K562 (cell line): ENCODE results near the gene PPP1R9B. TPM values are rescaled to one million over a fixed set of nuclear protein-coding genes. Genes with fewer than 3 reads are reported as not detected.

Experiments used
- ATAC-seq: fragments of 200-7000 bp; cut with Tn5 transposase; 3 replicates; pipeline ENCODE4 v1.9.1; 2020; ENCODE audit warnings: moderate library complexity
- BruUV-seq: library from RNA; stranded (reverse); fragments of 400-500 nt; replicated peaks from 2 replicates; lab custom pipeline; 2021; lab: Mats Ljungman, UMichigan
- CTCF ChIA-PET: fragments of 300-600 bp; formaldehyde crosslinking; extraction: SDS; loops from one replicate; lab custom pipeline; 2021; ENCODE audit warnings: low intra/inter-chr PET ratio; lab: Yijun Ruan, JAX
- POLR2A ChIA-PET: fragments of 300-600, 350-650 bp; sonication (Branson Sonifier 250); formaldehyde crosslinking; extraction: SDS; loops from one replicate; lab custom pipeline; 2021; ENCODE audit warnings: antibody characterized with exemption, inconsistent platforms; lab: Yijun Ruan, JAX
- DNase-seq, 4 experiments: peaks; one replicate each; pipeline versions ENCODE4 v3.0.0 to v3.0.0-alpha.2; 2011 to 2018; ENCODE audit warnings: low spot score in 3 of 4, mixed read lengths in 3 of 4; ENCODE audit errors: extremely low read depth in 1 of 4
- FAIRE-seq: peaks from 2 replicates; lab custom pipeline; 2011; peaks lifted over from hg19 to GRCh38; lab: Jason Lieb, UNC
- H2AFZ ChIP-seq: 2 replicates; pipeline ENCODE4 v1.6.0; 2011; ENCODE audit warnings: low read depth, low read length, control low read depth, inconsistent platforms
- H3K27ac ChIP-seq: fragments of 200-600 bp; 3 replicates; pipeline ENCODE4 v1.8.0; 2011; ENCODE audit warnings: low read depth, mild to moderate bottlenecking, control low read depth, inconsistent platforms, low read length, moderate library complexity, mixed read lengths; ENCODE audit errors: extremely low read depth
- H3K27me3 ChIP-seq, 2 experiments: fragments of 300-600 bp in 1 of 2; 2 replicates in 1 of 2; 3 replicates in 1 of 2; pipeline versions ENCODE4 v1.6.0 to v1.8.0; 2011; ENCODE audit warnings: inconsistent platforms in 2 of 2, low read length in 2 of 2, mild to moderate bottlenecking in 1 of 2, mixed read lengths in 1 of 2, moderate library complexity in 1 of 2; ENCODE audit not compliant: control insufficient read depth in 2 of 2, insufficient read depth in 2 of 2
- H3K36me3 ChIP-seq: fragments of 300-600 bp; 3 replicates; pipeline ENCODE4 v1.8.0; 2011; ENCODE audit warnings: mild to moderate bottlenecking, low read length, inconsistent platforms; ENCODE audit not compliant: control insufficient read depth, insufficient read depth
- H3K4me1 ChIP-seq, 2 experiments: fragments of 200-600 bp in 1 of 2; replicated peaks in 1 of 2; 2 replicates in 1 of 2; 3 replicates in 1 of 2; pipeline versions ENCODE4 v1.5.1 to v1.8.0; 2011; ENCODE audit warnings: inconsistent platforms in 2 of 2, low read length in 2 of 2, mild to moderate bottlenecking in 1 of 2, mixed read lengths in 1 of 2, moderate library complexity in 1 of 2; ENCODE audit not compliant: control insufficient read depth in 2 of 2, insufficient read depth in 2 of 2
- H3K4me2 ChIP-seq: 2 replicates; pipeline ENCODE4 v1.6.1; 2011; ENCODE audit warnings: low read length, control low read depth, inconsistent platforms, mixed read lengths; ENCODE audit not compliant: insufficient read depth
- H3K4me3 ChIP-seq: fragments of 200-600 bp; sonication (generic), shearing (Covaris generic); 2 replicates; pipeline ENCODE4 v1.5.1; 2016; ENCODE audit warnings: control low read depth, inconsistent platforms
- H3K79me2 ChIP-seq: fragments of 200-600 bp; 3 replicates; pipeline ENCODE4 v1.8.0; 2011; ENCODE audit warnings: low read length, inconsistent platforms; ENCODE audit not compliant: control insufficient read depth, insufficient read depth
- H3K9ac ChIP-seq, 2 experiments: 2 replicates each; pipeline versions ENCODE4 v1.6.0 to v1.6.1; 2011; ENCODE audit warnings: low read depth in 2 of 2, low read length in 2 of 2, control low read depth in 1 of 2, inconsistent platforms in 1 of 2, mild to moderate bottlenecking in 1 of 2, mixed read lengths in 1 of 2; ENCODE audit not compliant: insufficient read depth in 1 of 2
- H3K9me1 ChIP-seq: one replicate; pipeline ENCODE4 v1.6.0; 2011; ENCODE audit warnings: inconsistent platforms, mild to moderate bottlenecking, low read length, moderate library complexity; ENCODE audit not compliant: control insufficient read depth, insufficient read depth
- H3K9me3 ChIP-seq: replicated peaks from 2 replicates; pipeline ENCODE4 v1.5.1; 2011; ENCODE audit warnings: low read depth, low read length, inconsistent platforms; ENCODE audit not compliant: control insufficient read depth, insufficient read depth
- H4K20me1 ChIP-seq: replicated peaks from 2 replicates; pipeline ENCODE4 v1.6.1; 2011; ENCODE audit warnings: low read length, inconsistent platforms, mixed read lengths; ENCODE audit not compliant: control insufficient read depth, insufficient read depth
- BCL6 ChIP-seq: fragments of 250-450 bp; sonication (Bioruptor Pico); IDR thresholded peaks from 2 replicates; pipeline ENCODE4 v1.4.0; 2020
- DNMT1 ChIP-seq: fragments of 450-650 bp; IDR thresholded peaks from 2 replicates; pipeline ENCODE4 v1.6.1; 2016; ENCODE audit warnings: antibody characterized with exemption, mild to moderate bottlenecking
- ESRRA ChIP-seq: fragments of 450-650 bp; IDR thresholded peaks from 2 replicates; pipeline ENCODE4 v1.6.1; 2014; ENCODE audit warnings: low read depth, mild to moderate bottlenecking, moderate library complexity, borderline replicate concordance
- ETV5 ChIP-seq: sonication (generic); formaldehyde crosslinking; IDR thresholded peaks from 2 replicates; pipeline ENCODE4 v1.4.0; 2020; ENCODE audit warnings: low read depth, mild to moderate bottlenecking, missing genetic modification reagents
- HDAC8 ChIP-seq: fragments of 450-650 bp; IDR thresholded peaks from 2 replicates; pipeline ENCODE4 v1.6.1; 2016; ENCODE audit warnings: mild to moderate bottlenecking, missing genetic modification characterization, moderate library complexity, missing compliant biosample characterization
- KLF1 ChIP-seq: fragments of 450-650 bp; IDR thresholded peaks from 2 replicates; pipeline ENCODE4 v1.6.1; 2016; ENCODE audit warnings: missing genetic modification characterization, missing compliant biosample characterization
- NFIX ChIP-seq: fragments of 250-450 bp; sonication (Bioruptor Pico); IDR thresholded peaks from 2 replicates; pipeline ENCODE4 v1.4.0; 2020; ENCODE audit warnings: low read depth, mild to moderate bottlenecking, moderate library complexity
- POLR2H ChIP-seq: IDR thresholded peaks from 2 replicates; pipeline ENCODE4 v1.6.1; 2016; ENCODE audit warnings: missing genetic modification characterization, low read depth, mild to moderate bottlenecking, control low read depth, missing compliant biosample characterization, moderate library complexity
- RBM25 ChIP-seq: fragments of 200-400 bp; formaldehyde crosslinking; IDR thresholded peaks from 2 replicates; pipeline ENCODE4 v1.6.1; 2018; ENCODE audit warnings: low read length, low read depth, moderate library complexity; ENCODE audit not compliant: severe bottlenecking
- TFAM ChIP-seq: fragments of 250-450 bp; sonication (Bioruptor Pico); conservative IDR thresholded peaks from 2 replicates; pipeline ENCODE4 v1.5.0; 2021; ENCODE audit warnings: mild to moderate bottlenecking, moderate library complexity
- TSC22D4 ChIP-seq: fragments of 450-650 bp; IDR thresholded peaks from 2 replicates; pipeline ENCODE4 v1.6.1; 2016; ENCODE audit warnings: missing genetic modification characterization, missing biosample characterization, control low read depth
- ZNF134 ChIP-seq: fragments of 250-450 bp; sonication (Bioruptor Pico); conservative IDR thresholded peaks from 2 replicates; pipeline ENCODE4 v1.4.0; 2020
- ZNF668 ChIP-seq: fragments of 250-450 bp; sonication (Bioruptor Pico); IDR thresholded peaks from 2 replicates; pipeline ENCODE4 v1.8.0; 2022; ENCODE audit warnings: mild to moderate bottlenecking, inconsistent platforms
- ZNF75A ChIP-seq: fragments of 450-650 bp; formaldehyde crosslinking; IDR thresholded peaks from 2 replicates; pipeline ENCODE4 v1.4.0; 2020; ENCODE audit warnings: mild to moderate bottlenecking
- WGBS: fragments of 100-300 bp; shearing (Covaris generic); methylation state at CpG from one replicate; pipeline ENCODE4 v1.1.6; 2016; ENCODE audit warnings: low coverage, mixed read lengths; ENCODE audit not compliant: insufficient coverage; ENCODE audit errors: missing lambda C conversion rate; 5-methylcytosine and 5-hydroxymethylcytosine counted together
- in situ Hi-C: fragments of 300-500 bp; cut with MboI; formaldehyde crosslinking; loops from 4 replicates; pipeline ENCODE4 v1.15.0; 2018; ENCODE audit warnings: inconsistent platforms, mixed read lengths
- intact Hi-C: fragments of 100-400 bp; cut with micrococcal nuclease; formaldehyde crosslinking; loops from 2 replicates; pipeline ENCODE4 v1.14.2; 2022
- polyA plus RNA-seq, 8 experiments: library from polyadenylated mRNA; depleted of rRNA in 4 of 8; stranded (reverse) in 5 of 8; unstranded in 3 of 8; fragments of >200 nt; fragmentation: Nextera tagmentation in 2 of 8; fragmentation: Illumina TruSeq in 1 of 8; extraction: Ambion mirVana in 2 of 8; extraction: Trizol in 1 of 8; gene quantifications; 2 replicates each; pipeline versions ENCODE4 v1.2.1 to v1.2.3, GENCODE V29; 2011 to 2014; ENCODE audit warnings: inconsistent platforms in 1 of 8, missing spikeins in 1 of 8
- total RNA-seq, 7 experiments: library from RNA; depleted of rRNA in 6 of 7; stranded (reverse); fragments of >200 nt in 6 of 7; fragmentation: Illumina TruSeq in 2 of 7; extraction: Trizol in 2 of 7; gene quantifications; 2 replicates each; pipeline versions ENCODE4 v1.2.1 to v1.2.3, GENCODE V29; 2011 to 2021; ENCODE audit warnings: low replicate concordance in 1 of 7
- TF ChIP-seq, protein P1 (sequence below): sonication (generic); formaldehyde crosslinking; IDR thresholded peaks from 2 replicates; pipeline ENCODE4 v1.8.0; 2022; ENCODE audit warnings: mild to moderate bottlenecking, missing genetic modification reagents
- TF ChIP-seq, protein P2 (sequence below): fragments of 200-800 bp; sonication (Bioruptor generic); IDR thresholded peaks from 2 replicates; pipeline ENCODE4 v1.6.1; 2017; ENCODE audit warnings: missing genetic modification characterization, missing compliant biosample characterization
- TF ChIP-seq, protein P3 (sequence below): fragments of 250-450 bp; sonication (Bioruptor Pico); IDR thresholded peaks from 2 replicates; pipeline ENCODE4 v1.8.0; 2022; ENCODE audit warnings: inconsistent platforms, mild to moderate bottlenecking, moderate library complexity, borderline replicate concordance

The PPP1R9B gene
- total and polyA plus RNA-seq, 9 of the 15 experiments (the other 6 are each of a cell fraction or from before 2014, with no cell fraction given), result 0.10 to 63.5 (median 24.7) TPM

DNA sequence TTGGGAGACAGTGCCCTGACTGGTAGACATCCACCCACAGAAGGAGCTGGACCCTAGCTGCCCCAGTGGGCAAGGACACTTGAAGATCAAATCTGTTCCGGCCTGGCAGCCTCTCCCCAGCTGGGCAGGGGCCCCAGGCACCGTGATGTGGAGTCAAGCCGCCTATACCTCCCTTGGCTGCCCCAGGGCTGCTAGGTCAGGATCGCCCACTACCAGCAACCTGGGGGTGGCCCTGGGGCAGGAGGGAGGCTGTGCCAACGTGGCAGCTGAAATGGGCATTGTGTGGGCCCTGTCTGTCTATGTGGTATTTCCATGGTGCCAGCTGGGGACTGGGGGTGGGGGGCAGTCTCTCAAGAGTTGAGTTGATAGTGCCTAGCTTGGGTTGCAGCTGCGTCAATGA is 54.4 kb downstream of the PPP1R9B start:
- H4K20me1 ChIP-seq, result peaks cover 13% of the 10 kb centered on the region; the same call in 1 of the 2 replicates
- 29% methylated on average over 6 of the region's 6 CpGs for WGBS
- intact Hi-C loops, result no loop called here
- in situ Hi-C loops, result loop anchor here (5.0 kb wide), 1 partner anchor 196 kb away; no protein-coding TSS in a partner anchor
- peaks cover 14 to 22% of the 10 kb centered on the region in 2 experiments; a peak in 4 of 5 replicates for H3K4me1 ChIP-seq
- H3K9me3 ChIP-seq, result no peaks in the 10 kb centered on the region
- peaks cover 11 to 35% of the 10 kb centered on the region in 2 experiments; a peak in 4 of 5 replicates for H3K27me3 ChIP-seq
- POLR2A ChIA-PET, result no interaction called here
- ATAC-seq (no peak), FAIRE-seq (no peak), DNase-seq (no peak)
- no peaks in the 10 kb centered on the region for H3K79me2 ChIP-seq
- no peak overlapping the region for H3K9ac ChIP-seq
- no TSS peak for BruUV-seq
- H2AFZ ChIP-seq, result no peak overlapping the region
- H3K27ac ChIP-seq, result no peak overlapping the region
- TF ChIP-seq NFIX (no peak), HDAC8 (tag) (no peak), TSC22D4 (tag) (no peak), KLF1 (tag) (no peak), ZNF134 (CRISPR knock-in tag) (no peak), TFAM (CRISPR knock-in tag) (no peak), RBM25 (no peak), BCL6 (CRISPR knock-in tag) (no peak), ESRRA (no peak), ZNF668 (CRISPR knock-in tag) (no peak), POLR2H (tag) (no peak), ETV5 (no peak), ZNF75A (no peak), DNMT1 (no peak)
- TF ChIP-seq, protein P1, sequence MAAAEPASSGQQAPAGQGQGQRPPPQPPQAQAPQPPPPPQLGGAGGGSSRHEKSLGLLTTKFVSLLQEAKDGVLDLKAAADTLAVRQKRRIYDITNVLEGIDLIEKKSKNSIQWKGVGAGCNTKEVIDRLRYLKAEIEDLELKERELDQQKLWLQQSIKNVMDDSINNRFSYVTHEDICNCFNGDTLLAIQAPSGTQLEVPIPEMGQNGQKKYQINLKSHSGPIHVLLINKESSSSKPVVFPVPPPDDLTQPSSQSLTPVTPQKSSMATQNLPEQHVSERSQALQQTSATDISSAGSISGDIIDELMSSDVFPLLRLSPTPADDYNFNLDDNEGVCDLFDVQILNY (CRISPR knock-in tag), result no peak
- TF ChIP-seq, protein P2, sequence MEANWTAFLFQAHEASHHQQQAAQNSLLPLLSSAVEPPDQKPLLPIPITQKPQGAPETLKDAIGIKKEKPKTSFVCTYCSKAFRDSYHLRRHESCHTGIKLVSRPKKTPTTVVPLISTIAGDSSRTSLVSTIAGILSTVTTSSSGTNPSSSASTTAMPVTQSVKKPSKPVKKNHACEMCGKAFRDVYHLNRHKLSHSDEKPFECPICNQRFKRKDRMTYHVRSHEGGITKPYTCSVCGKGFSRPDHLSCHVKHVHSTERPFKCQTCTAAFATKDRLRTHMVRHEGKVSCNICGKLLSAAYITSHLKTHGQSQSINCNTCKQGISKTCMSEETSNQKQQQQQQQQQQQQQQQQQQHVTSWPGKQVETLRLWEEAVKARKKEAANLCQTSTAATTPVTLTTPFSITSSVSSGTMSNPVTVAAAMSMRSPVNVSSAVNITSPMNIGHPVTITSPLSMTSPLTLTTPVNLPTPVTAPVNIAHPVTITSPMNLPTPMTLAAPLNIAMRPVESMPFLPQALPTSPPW, result no peak
- TF ChIP-seq, protein P3, sequence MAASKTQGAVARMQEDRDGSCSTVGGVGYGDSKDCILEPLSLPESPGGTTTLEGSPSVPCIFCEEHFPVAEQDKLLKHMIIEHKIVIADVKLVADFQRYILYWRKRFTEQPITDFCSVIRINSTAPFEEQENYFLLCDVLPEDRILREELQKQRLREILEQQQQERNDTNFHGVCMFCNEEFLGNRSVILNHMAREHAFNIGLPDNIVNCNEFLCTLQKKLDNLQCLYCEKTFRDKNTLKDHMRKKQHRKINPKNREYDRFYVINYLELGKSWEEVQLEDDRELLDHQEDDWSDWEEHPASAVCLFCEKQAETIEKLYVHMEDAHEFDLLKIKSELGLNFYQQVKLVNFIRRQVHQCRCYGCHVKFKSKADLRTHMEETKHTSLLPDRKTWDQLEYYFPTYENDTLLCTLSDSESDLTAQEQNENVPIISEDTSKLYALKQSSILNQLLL (CRISPR knock-in tag), result no peak
- TF ChIP-seq, all 486 proteins: peak for 0
- CTCF ChIA-PET, result no interaction called here
- Histone ChIP-seq H3K36me3 (no peaks in the 10 kb centered on the region), H3K4me2 (no peak overlapping the region), H3K4me3 (no peak overlapping the region), H3K9me1 (no peaks in the 10 kb centered on the region)
